Suprapubic skin (tissue), 4 donors: Measurements from ENCODE around the gene LTA4H. TPM values are rescaled to one million over a fixed set of nuclear protein-coding genes. Genes with fewer than 3 reads are reported as not detected.

Source experiments
- DNase-seq, 2 donors: peaks; one replicate each; pipeline ENCODE4 v3.0.0-alpha.2; 2019; ENCODE audit warnings: low spot score in 2 of 2
- H3K27ac ChIP-seq: fragments of 200-600 bp; sonication (generic); one replicate; pipeline ENCODE4 v1.5.1; 2019
- H3K27me3 ChIP-seq: fragments of 200-600 bp; sonication (generic); one replicate; pipeline ENCODE4 v1.5.1; 2019
- H3K36me3 ChIP-seq: fragments of 200-600 bp; sonication (generic); one replicate; pipeline ENCODE4 v1.5.1; 2019
- H3K4me1 ChIP-seq: fragments of 200-600 bp; sonication (generic); one replicate; pipeline ENCODE4 v1.5.1; 2019
- H3K4me3 ChIP-seq: fragments of 200-600 bp; sonication (generic); one replicate; pipeline ENCODE4 v1.5.1; 2019; ENCODE audit warnings: mild to moderate bottlenecking
- H3K9me3 ChIP-seq: fragments of 200-600 bp; sonication (generic); one replicate; pipeline ENCODE4 v1.5.1; 2019
- CTCF ChIP-seq, 2 donors: fragments of 200-600 bp in 1 of 2; fragments of 450-650 bp in 1 of 2; sonication (generic) in 1 of 2; IDR thresholded peaks; one replicate each; pipeline ENCODE4 v1.5.1; 2016 to 2019; ENCODE audit warnings: antibody characterized with exemption in 2 of 2, mild to moderate bottlenecking in 1 of 2, moderate library complexity in 1 of 2
- EP300 ChIP-seq: sonication (generic); formaldehyde crosslinking; IDR thresholded peaks from one replicate; pipeline ENCODE4 v1.6.1; 2017; ENCODE audit warnings: antibody characterized with exemption
- POLR2A ChIP-seq, 2 donors: fragments of 450-650 bp; IDR thresholded peaks; one replicate each; pipeline ENCODE4 v1.6.1; 2017; ENCODE audit warnings: antibody characterized with exemption in 2 of 2, mild to moderate bottlenecking in 2 of 2, moderate library complexity in 2 of 2
- POLR2AphosphoS5 ChIP-seq, 3 donors: sonication (generic); formaldehyde crosslinking; IDR thresholded peaks; one replicate each; pipeline ENCODE4 v1.6.1; 2017; ENCODE audit warnings: antibody characterized with exemption in 3 of 3
- WGBS: methylation state at CpG from one replicate; pipeline ENCODE4 v1.1.5; 2018; 5-methylcytosine and 5-hydroxymethylcytosine counted together
- total RNA-seq, 4 donors: library from RNA; depleted of rRNA; stranded (reverse); fragments of >200 nt; gene quantifications; one replicate each; pipeline ENCODE4 v1.1.0, GENCODE V29; 2016

Gene LTA4H
- total RNA-seq, 4 donors from 2014 or later = 61.8 to 89.7 (median 80.1) TPM

- peaks cover 4% of the 10 kb centered on the region for H3K4me1 ChIP-seq
- no peaks in the 10 kb centered on the region for H3K9me3 ChIP-seq
- no peak overlapping the region for H3K4me3 ChIP-seq
- DNase-seq = peak in 1 of 2 donors; percentile 74
- 44% methylated on average over 11 of the region's 15 CpGs for WGBS
- TF ChIP-seq POLR2AphosphoS5 (IDR thresholded peaks at IDR 0.05) (peak in 1 of 3 donors; percentile 53), EP300 (no peak)
- H3K36me3 ChIP-seq = no peaks in the 10 kb centered on the region
- no peak overlapping the region for H3K27ac ChIP-seq
- H3K27me3 ChIP-seq = no peaks in the 10 kb centered on the region
Observed at GRCh38 chr12:96078231-96079135, 43.1 kb upstream of the LTA4H start.

DNA sequence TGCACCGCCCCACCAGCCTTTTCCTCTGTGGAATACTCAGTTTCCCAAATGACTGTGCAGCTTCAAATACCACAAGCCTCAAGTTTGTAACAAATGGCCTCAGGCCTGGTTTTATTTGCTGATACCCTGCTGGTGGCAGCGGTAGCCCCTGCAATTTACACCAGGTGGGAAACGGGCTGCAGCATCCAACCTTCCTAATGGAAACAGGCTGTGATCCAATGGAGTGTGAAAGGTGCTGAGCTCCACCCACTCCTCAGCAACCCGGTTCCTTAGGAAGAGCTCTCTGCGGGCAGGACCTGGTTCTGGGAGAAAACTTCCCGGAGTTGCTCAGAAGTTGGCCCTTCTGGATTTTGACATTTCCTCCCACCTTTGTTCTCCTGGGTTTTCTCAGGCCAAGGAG is 41.7 kb upstream of the LTA4H start:
- Histone ChIP-seq H3K9me3 (no peaks in the 10 kb centered on the region), H3K36me3 (no peaks in the 10 kb centered on the region), H3K4me1 (peaks cover 10% of the 10 kb centered on the region), H3K4me3 (no peak overlapping the region), H3K27me3 (no peaks in the 10 kb centered on the region), H3K27ac (no peak overlapping the region)
- TF ChIP-seq POLR2AphosphoS5 (IDR thresholded peaks at IDR 0.05) (no peak), EP300 (no peak), POLR2A (IDR thresholded peaks at IDR 0.05) (no peak), CTCF (IDR thresholded peaks at IDR 0.05) (no peak)
- 88% methylated on average over 6 of the region's 6 CpGs for WGBS
- no peak for DNase-seq

DNA sequence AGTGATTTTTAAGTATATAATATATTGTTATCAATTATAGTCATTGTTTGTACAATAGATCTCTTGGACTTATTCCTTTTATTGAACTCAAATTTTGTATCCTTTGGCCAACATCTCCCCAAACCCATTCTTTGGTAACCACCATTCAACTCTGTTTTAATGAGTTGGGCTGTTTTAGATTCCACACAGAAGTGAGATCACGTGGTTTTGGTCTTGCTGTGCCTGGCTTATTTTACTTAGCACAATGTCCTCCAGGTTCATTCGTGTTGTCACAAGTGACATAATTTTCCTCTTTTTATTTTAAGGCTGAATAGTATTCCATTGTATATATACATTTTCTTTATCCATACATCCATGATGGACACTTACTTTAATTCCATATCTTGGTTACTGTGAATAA is 40.2 kb upstream of the LTA4H start:
- no peak for DNase-seq
- no peak overlapping the region for H3K27ac ChIP-seq

GRCh38 chr12:96073346-96074330 is 38.3 kb upstream of the LTA4H start:
- Histone ChIP-seq H3K27me3 (no peaks in the 10 kb centered on the region), H3K4me3 (no peak overlapping the region), H3K4me1 (peaks cover 6% of the 10 kb centered on the region), H3K36me3 (no peaks in the 10 kb centered on the region), H3K9me3 (no peaks in the 10 kb centered on the region), H3K27ac (no peak overlapping the region)
- TF ChIP-seq POLR2A (IDR thresholded peaks at IDR 0.05) = no peak
- TF ChIP-seq POLR2AphosphoS5 (IDR thresholded peaks at IDR 0.05) = no peak
- no peak for TF ChIP-seq EP300
- 63% methylated on average over 7 of the region's 7 CpGs for WGBS
- no peak for DNase-seq

More for the DNA sequence above, 40.2 kb upstream of the LTA4H start:
- Histone ChIP-seq H3K4me1 (peaks cover 10% of the 10 kb centered on the region), H3K36me3 (no peaks in the 10 kb centered on the region), H3K9me3 (no peaks in the 10 kb centered on the region), H3K27me3 (no peaks in the 10 kb centered on the region), H3K4me3 (no peak overlapping the region)
- TF ChIP-seq POLR2A (IDR thresholded peaks at IDR 0.05) (no peak), POLR2AphosphoS5 (IDR thresholded peaks at IDR 0.05) (no peak), EP300 (no peak), CTCF (IDR thresholded peaks at IDR 0.05) (no peak)
- WGBS = 63% methylated on average over 2 of the region's 2 CpGs

GRCh38 chr12:96070670-96071279 is 35.4 kb upstream of the LTA4H start:
- TF ChIP-seq EP300 = no peak
- TF ChIP-seq POLR2AphosphoS5 (IDR thresholded peaks at IDR 0.05) = no peak
- no peak for TF ChIP-seq CTCF (IDR thresholded peaks at IDR 0.05)
- TF ChIP-seq POLR2A (IDR thresholded peaks at IDR 0.05) = no peak
- no peak for DNase-seq
- WGBS = 31% methylated on average over 7 of the region's 7 CpGs
- Histone ChIP-seq H3K27ac (no peak overlapping the region), H3K4me1 (peaks cover 6% of the 10 kb centered on the region), H3K36me3 (no peaks in the 10 kb centered on the region), H3K27me3 (no peaks in the 10 kb centered on the region), H3K4me3 (no peak overlapping the region), H3K9me3 (no peaks in the 10 kb centered on the region)
